Esophagus mucosa (tissue), 1 donor: ENCODE measurements around the gene RAF1. TPM values are rescaled to one million over a fixed set of nuclear protein-coding genes. Genes with fewer than 3 reads are reported as not detected.
"Not testable (repeated sequence)": the region's sequence is repeated elsewhere in the genome, so short reads cannot be mapped to it uniquely, and the experiment has no call there.

ENCODE experiments used
- ATAC-seq: fragments of 200-7000 bp; cut with Tn5 transposase; one replicate; pipeline ENCODE4 v1.9.1; 2020
- total RNA-seq: library from RNA; stranded (reverse); gene quantifications from one replicate; pipeline ENCODE4 v1.2.4, GENCODE V29; 2023
- donor health status: DM: yes; HTN: yes; CAD: no.

Gene RAF1
- total RNA-seq, 1 donor from 2014 or later, result 57.3 TPM

GRCh38 chr3:12557473-12558100 is 106.3 kb downstream of the RAF1 start:
- ATAC-seq, result peak; percentile 50

DNA sequence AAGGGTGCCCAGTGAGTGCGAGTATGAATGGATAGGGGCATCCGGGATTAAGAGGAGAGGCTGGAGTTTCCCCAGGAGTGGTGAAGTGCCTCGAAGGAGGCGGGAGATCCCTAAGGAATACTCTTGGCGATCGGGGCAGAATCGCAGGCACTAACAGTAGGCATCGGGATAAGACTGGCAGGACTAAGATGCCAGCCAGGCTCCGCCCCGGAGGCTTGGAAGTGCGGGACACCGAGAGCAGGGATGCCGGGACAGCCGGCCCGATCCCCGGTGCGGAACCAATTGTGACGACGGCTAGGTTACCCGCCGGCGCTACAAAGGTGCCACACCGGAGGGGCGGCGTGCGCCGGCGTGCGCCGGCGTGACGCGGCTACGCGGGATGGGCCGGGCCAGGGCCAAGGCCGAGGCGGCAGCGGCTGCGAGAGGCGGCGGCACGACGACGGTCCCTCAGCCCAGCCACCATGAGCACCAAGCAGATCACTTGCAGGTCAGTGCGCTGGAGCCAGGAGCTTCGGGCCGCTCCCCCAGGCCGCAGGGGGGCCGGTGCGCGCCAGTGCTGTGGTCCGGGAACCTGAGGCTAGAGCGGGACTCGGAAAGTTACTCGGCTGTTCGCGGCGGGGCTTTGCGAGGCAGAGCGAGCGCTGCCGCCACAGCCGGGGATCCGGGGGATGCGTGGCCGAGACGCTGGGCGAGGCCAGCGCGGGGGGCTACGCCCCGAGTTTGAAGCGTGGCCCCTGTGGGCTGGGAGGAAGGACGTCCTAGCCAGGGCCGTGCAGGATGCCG is 107.0 kb downstream of the RAF1 start, which contains the start of gene MKRN2:
Gene MKRN2 (plus strand): TSS at position 398 of the 783 bp plus-strand sequence. CDS start 64 bp downstream, at position 462.
- peak; percentile 98 for ATAC-seq

- ATAC-seq, result no peak
Observed at GRCh38 chr3:12556314-12556689, 107.6 kb downstream of the RAF1 start.

- no peak for ATAC-seq
Observed at GRCh38 chr3:12553921-12554391, 110.0 kb downstream of the RAF1 start.

DNA sequence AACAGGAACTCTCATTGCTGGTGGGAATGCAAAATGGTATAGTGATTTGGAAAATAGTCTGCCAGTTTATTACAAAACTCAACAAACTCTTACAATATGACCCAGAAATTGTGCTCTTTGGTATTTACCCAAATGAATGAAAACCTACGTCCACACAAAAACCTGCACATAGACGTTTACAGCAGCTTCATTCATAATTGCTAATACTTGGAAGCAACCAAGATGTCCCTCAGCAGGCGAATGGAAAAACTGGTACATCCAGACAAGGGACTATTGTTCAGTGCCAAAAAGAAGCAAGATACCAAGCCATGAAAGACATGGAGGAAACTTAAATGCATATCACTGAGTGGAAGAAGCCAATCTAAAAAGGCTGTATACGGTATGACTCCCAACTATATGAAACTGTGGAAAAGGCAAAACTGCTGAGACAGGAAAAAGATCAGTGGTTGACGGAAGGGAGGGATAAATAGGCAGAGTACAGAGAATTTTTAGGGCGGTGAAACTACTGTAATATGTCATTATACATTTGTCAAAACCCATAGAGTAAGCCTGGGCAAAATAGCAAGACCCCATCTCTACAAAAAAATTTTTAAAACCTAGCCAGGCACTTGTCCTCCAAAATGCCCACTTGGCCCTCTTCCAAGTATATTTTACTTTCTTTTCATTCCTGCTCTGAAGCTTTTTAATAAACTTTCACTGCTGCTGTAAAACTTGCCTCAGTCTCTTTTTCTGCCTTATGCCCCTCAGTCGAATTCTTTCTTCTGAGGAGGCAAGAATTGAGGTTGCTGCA is 113.8 kb downstream of the RAF1 start:
- no peak for ATAC-seq

DNA sequence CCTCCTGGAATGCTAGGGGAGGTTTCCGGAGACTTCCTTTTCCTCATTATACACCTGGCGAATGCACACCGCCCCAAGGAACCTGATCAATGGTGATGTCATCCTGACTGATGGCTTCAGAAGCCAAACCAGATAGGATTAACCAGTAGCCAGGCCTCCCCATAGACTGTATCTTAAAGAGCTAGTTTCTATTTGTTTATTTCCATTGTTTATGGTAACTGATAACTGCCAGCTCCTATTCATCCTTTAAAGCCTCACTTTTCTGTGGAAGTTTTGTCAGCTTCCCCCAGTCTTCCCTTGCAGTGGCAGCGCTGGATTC is 118.5 kb downstream of the RAF1 start, which contains the start of gene MKRN2OS:
Gene MKRN2OS (minus strand): TSS at position 27 of the 319 bp plus-strand sequence. CDS start 35 bp downstream, outside the sequence.
- peak; percentile 97 for ATAC-seq

- ATAC-seq, result no peak
Observed at GRCh38 chr3:12544652-12545472, 119.1 kb downstream of the RAF1 start.

DNA sequence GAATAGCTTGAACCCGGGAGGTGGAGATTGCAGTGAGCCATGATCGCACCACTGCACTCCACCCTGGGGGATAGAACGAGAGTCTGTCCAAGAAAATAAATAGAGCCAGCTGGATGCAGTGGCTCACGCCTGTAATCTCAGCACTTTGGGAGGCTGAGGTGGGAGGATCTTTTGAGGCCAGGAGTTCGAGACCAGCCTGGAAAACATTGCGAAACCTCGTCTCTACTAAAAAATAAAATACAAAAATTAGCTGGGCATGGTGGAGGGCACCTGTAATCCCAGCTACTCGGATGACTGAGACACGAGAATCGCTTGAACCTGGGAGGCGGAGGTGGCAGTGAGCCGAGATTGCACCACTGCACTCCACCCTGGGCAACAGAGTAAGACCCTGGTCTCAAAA is 120.4 kb downstream of the RAF1 start:
- ATAC-seq, result not testable (repeated sequence)

DNA sequence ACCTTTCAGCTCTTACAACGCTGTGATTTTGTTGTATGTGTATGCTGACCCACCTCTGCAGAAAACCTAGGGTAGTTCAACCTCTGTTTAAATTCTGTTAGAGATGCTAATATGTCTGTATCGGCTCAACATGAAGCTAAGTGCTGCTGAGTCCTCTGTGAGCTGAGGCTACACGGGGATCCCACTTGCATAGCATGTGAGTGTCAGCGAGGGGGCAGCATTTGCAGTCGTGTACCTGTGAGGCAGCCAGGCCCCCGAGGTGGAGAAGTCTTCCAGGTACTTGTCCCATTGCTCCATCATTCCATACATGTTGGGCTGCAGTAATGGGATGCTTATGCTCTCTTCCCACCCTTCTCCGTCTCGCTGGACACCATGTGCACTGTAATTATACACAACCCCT is 122.3 kb downstream of the RAF1 start:
- no peak for ATAC-seq

DNA sequence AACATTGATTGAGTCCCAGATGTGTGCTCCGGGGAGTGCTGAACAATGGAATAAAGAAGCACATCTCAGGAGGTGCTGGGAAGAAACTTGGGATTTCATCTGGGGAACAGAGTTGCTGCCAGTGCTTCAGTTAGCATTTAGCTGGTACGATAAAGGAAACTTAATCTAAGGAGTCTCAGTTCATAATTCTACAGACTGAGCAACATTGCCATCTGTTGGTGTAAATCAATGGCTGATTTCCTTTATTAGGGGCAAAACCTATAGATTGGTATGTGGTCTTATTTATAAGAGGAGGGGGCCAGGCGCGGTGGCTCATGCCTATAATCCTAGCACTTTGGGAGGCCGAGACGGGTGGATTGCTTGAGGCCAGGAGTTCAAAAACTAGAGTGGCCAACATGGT is 127.5 kb downstream of the RAF1 start:
- ATAC-seq, result no peak

Other genes with a start within 250 kb of the RAF1 start
- gene TSEN2, start 179.6 kb downstream of the RAF1 start, total RNA-seq, result 13.4 TPM
- 6.3 TPM for gene MKRN2OS, start 118.6 kb downstream of the RAF1 start, total RNA-seq
- gene MKRN2, start 107.0 kb downstream of the RAF1 start, total RNA-seq, result 20.6 TPM
- gene TMEM40, start 95.1 kb upstream of the RAF1 start, total RNA-seq, result 237 TPM
- gene CAND2, start 132.6 kb upstream of the RAF1 start, total RNA-seq, result 1.1 TPM
- 1,705 TPM for gene RPL32, start 177.4 kb upstream of the RAF1 start, total RNA-seq